Stimulated activated CD8-positive, alpha-beta memory T cell treated with anti-CD3 and anti-CD28 coated beads, Interleukin-7, amount 100 ng/mL, for 24 hours (primary cell): Measurements from ENCODE around the gene PHF13.
"Not testable (repeated sequence)": the region's sequence is repeated elsewhere in the genome, so short reads cannot be mapped to it uniquely, and the experiment has no call there.

Experiments
- DNase-seq: peaks from one replicate; pipeline ENCODE4 v3.0.0-alpha.2; 2020; ENCODE audit warnings: low read depth

PHF13 gene

DNA sequence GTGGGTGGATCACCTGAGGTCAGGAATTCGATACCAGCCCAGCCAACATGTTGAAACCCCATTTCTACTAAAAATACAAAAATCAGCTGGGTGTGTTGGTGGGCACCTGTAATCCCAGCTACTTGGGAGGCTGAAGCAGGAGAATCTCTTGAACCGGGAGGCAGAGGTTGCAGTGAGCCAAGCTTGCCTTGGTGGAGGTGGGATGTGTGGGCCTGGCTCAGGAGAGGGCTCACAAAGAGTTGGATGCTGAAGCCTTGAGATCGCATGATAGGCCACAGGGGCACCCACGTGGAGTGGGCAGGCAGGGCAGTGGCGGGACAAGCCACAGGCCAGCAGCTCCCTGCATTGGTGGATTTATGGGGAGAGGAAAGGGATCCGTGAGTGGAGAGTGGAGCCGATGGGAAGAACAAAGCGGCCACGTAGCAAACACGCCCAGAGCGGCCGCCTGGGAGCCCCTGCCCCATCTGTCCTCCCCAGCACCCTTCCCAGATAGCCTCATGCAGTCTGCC is 15.5 kb downstream of the PHF13 start:
- no peak for DNase-seq

- no peak for DNase-seq
Measured at GRCh38 chr1:6630027-6630426, 16.5 kb downstream of the PHF13 start.

- DNase-seq: no peak
Measured at GRCh38 chr1:6631058-6631457, 17.5 kb downstream of the PHF13 start.

DNA sequence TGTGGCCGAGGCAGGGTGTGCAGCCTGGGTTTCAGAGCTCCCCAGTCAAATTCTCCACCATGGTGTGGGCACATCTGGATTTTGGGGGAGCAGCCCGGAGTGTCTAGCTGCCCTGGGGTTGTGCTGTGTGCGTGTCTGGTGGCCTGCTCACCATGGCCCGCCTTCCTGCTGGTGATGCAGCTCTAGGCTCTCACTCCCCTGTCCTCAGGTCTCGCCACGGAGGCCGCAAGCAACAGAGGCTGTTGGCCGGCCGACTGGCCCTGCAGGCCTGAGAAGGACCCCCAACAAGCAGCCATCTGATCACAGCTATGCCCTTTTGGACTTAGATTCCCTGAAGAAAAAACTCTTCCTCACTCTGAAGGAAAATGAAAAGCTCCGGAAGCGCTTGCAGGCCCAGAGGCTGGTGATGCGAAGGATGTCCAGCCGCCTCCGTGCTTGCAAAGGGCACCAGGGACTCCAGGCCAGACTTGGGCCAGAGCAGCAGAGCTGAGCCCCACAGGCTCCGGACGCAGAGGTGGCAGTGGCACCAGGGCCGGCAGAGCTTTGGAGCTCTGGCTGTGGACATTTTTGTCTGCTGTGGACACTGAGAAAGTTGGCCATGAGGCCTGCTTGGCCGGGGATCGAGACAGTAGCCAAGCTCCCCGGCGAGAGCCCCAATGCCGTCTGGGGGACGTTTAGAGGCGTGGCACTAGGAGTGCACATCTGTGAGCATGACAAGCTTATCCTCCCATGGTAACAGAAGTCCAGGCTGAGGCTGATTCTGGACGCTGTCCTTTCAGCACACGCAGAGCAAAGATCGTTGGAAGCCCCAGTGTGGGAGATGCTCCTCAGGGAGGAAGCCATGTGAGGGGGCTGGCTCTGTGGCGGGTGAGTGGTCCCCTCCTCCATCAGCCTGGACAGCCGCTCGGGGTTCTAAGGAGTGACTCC is 19.3 kb downstream of the PHF13 start:
- no peak for DNase-seq

GRCh38 chr1:6634371-6635052 is 21.0 kb downstream of the PHF13 start:
- no peak for DNase-seq

GRCh38 chr1:6635161-6635909 is 21.8 kb downstream of the PHF13 start:
- DNase-seq: no peak

- DNase-seq: no peak
Measured at GRCh38 chr1:6635910-6636760, 22.6 kb downstream of the PHF13 start.

GRCh38 chr1:6636778-6637177 is 23.2 kb downstream of the PHF13 start:
- DNase-seq: not testable (repeated sequence)

DNA sequence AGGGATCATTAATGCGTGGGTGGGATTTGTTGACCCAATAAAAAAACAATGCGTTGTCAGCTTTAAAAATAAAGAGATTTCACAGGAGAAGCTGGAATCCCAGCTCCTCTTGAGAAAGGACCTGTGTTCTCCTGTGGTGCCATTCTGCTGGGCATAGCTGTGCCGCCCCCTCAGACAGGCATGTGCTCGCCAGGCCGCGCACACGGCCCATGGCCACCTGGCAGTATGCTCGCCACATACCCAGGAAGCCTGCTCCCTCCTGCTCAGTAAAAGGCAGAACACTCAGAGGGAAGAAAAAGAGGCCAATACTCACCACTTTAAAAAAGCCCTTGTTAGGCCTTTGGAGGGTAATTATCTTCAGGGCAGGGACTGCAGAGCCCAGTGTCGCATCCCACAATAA is 24.2 kb downstream of the PHF13 start:
- DNase-seq: no peak

DNA sequence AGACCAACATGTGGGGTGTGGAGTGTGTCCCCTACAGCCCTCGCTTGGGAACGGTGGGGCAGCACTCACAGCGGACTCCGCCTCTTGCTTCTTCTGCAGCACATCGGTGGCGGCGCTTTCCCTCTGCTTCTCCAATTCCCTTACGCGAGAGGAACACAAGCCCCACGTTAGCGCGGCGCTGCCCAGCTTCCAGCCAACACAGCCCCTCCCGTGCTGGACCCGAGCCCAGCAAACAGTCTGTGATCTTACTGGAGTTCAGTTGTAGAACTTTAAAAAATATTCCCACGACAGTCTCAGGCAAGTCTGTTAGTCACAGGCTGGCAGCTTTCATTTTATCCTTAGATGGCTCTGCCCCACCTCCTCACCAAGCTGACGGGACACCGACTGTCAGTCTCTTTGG is 24.7 kb downstream of the PHF13 start:
- DNase-seq: no peak

GRCh38 chr1:6640867-6641266 is 27.3 kb downstream of the PHF13 start:
- not testable (repeated sequence) for DNase-seq

DNA sequence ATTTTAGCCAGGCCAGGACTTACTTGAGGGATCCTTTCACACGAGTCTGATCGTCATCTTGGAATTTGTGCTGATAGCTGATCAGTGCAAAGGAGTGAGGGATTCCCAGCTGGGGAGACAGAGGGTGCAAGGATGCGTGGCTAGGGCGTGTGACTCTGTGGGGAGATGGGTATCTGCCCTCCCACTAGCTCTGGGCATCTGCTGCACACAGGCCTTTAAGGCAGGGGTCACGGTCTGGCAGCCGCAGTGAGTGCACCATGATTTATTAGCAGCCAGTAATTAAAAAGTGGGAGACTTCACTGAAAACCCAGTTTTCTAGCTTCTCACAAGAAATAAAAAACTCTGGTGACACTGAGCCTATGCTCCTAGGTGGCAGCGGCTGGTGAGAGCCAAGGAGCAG is 31.5 kb downstream of the PHF13 start:
- DNase-seq: no peak

DNA sequence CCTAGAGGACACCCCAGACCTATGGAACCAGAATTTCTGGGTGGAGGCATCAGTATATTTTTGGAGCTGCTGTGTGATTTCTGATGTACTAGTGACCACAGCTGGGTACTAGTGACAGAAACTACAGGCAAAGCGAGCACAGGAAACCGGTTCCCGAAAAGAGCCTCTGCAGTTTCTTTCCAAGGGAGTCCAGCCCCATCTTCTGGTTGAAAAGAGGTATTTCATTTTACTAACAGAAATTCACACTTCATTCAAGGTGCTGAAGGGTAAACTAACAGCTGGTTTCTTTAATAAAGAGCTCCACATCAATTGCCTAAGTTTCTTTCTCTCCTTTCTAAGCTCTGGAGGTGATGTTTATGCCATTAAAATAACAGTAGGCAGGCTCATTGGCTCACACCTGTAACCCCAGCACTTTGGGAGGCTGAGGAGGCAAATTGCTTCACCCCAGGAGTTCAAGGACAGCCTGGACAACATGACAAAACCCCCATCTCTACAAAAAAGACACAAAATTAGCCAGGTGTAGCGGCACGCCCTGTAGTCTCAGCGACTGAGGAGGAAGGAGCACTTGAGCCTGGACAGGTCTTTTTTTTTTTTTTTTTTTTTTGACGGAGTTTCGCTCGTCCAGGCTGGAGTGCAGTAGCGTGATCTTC is 33.1 kb downstream of the PHF13 start:
- DNase-seq: no peak

DNA sequence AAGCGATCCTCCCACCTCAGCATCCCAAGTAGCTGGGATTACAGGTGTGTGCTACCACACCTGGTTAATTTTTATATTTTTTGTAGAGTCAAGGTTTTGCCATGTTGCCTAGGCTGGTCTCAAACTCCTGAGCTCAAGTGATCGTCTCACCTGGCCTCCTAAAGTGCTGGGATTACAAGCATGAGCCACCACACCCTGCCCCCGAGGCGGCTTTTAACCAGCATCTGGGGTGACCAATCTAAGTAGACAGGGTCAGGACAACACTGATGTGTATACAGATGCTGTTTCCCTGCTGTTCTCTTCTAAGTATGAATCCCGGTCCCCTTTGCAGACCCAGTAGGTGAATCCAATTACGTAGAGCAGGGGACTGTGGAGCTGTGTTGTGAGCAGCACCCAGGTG is 35.0 kb downstream of the PHF13 start:
- DNase-seq: no peak

GRCh38 chr1:6651909-6652308 is 38.4 kb downstream of the PHF13 start:
- no peak for DNase-seq

DNA sequence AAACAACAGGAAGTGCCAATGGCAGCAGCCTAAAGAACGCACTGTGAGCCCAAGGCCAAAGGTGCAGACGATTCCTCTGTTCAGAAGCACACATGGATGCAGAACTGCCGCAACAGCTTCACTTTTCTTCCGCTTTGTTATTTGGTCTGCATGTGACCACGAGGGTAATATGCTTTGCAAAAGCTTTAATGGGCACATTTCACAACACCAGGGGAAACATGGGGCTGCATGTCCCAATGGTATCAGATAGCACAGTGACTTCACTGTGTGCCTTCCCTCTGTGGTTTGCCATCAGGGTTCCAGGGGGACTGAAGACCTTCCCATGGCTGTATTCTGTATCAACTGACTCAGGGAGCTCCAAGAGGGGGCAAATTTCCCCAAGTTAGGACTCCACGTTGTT is 39.5 kb downstream of the PHF13 start:
- DNase-seq: no peak

GRCh38 chr1:6653436-6654290 is 40.1 kb downstream of the PHF13 start:
- no peak for DNase-seq

DNA sequence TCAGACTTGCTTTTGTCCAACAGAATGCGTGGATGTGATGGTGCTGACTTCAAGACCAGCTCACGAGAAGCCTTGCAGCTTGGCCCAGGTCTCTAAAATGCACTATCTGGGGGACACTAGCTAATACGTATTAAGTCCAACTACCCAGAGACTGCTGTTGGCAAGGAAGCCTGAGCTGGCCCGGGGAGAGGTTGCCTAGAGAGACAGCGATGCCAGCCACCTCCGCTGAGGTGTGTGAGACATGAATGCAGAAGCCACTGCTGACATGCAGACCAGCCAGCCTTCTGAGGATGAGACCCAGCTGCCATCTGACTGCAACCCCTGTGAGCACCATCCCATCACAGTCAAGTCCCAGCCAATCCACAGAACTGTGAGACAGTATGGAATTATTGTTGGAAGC is 43.6 kb downstream of the PHF13 start:
- DNase-seq: no peak

- no peak for DNase-seq
Measured at GRCh38 chr1:6658359-6659060, 45.0 kb downstream of the PHF13 start.
